BJ (cell line): ENCODE data around the gene ANGEL2. TPM values are rescaled to one million over a fixed set of nuclear protein-coding genes. Genes with fewer than 3 reads are reported as not detected.

Experiments
- CTCF ChIA-PET: fragments of 350-600 bp; formaldehyde crosslinking; extraction: SDS; loops from one replicate; lab custom pipeline; 2021; ENCODE audit warnings: antibody characterized with exemption, inconsistent platforms; lab: Yijun Ruan, JAX
- POLR2A ChIA-PET: fragments of 300-600 bp; sonication (Branson Sonifier 250); formaldehyde crosslinking; extraction: SDS; loops from one replicate; lab custom pipeline; 2021; ENCODE audit warnings: antibody characterized with exemption; lab: Charles Lee
- DNase-seq: peaks from one replicate; pipeline ENCODE4 v3.0.0-alpha.2; 2011; ENCODE audit warnings: low read depth
- H3K27me3 ChIP-seq: 2 replicates; pipeline ENCODE4 v1.6.0; 2011; ENCODE audit warnings: low read length; ENCODE audit not compliant: control insufficient read depth, insufficient read depth
- H3K36me3 ChIP-seq: 2 replicates; pipeline ENCODE4 v1.5.1; 2011; ENCODE audit warnings: low read length; ENCODE audit not compliant: control insufficient read depth, insufficient read depth
- H3K4me3 ChIP-seq: 2 replicates; pipeline ENCODE4 v1.5.1; 2011; ENCODE audit warnings: low read depth, mild to moderate bottlenecking, control low read depth, low read length
- CTCF ChIP-seq: IDR thresholded peaks from 2 replicates; pipeline ENCODE4 v1.5.1; 2011; ENCODE audit warnings: low read depth, mild to moderate bottlenecking, control low read depth, inconsistent platforms, low read length, moderate library complexity; ENCODE audit not compliant: insufficient read depth
- polyA plus RNA-seq: library from polyadenylated mRNA; depleted of rRNA; stranded (reverse); fragments of >200 nt; gene quantifications from 2 replicates; pipeline ENCODE4 v1.2.3, GENCODE V29; 2011

ANGEL2 gene
- polyA plus RNA-seq, 1 experiment, result 13.3 TPM

- POLR2A ChIA-PET, result interaction anchor here (0.5 kb wide), 1 partner anchor 275 kb away, joined by 3 read pairs; no protein-coding TSS in a partner anchor
These were observed 25.4 kb downstream of the ANGEL2 start for GRCh38 chr1:212990276-212990675.

GRCh38 chr1:212987702-212988322 is 27.9 kb downstream of the ANGEL2 start:
- no peaks in the 10 kb centered on the region for H3K36me3 ChIP-seq
- peaks cover 1% of the 10 kb centered on the region for H3K27me3 ChIP-seq
- TF ChIP-seq CTCF, result no peak
- no peak overlapping the region for H3K4me3 ChIP-seq
- ChIA-PET POLR2A (no interaction called here), CTCF (interaction anchor here (0.6 kb wide), 1 partner anchor 63 kb away, joined by 3 read pairs; no protein-coding TSS in a partner anchor)
- DNase-seq, result peak; percentile 16

More at GRCh38 chr1:212990276-212990675, 25.4 kb downstream of the ANGEL2 start:
- Histone ChIP-seq H3K27me3 (no peaks in the 10 kb centered on the region), H3K4me3 (no peak overlapping the region), H3K36me3 (no peaks in the 10 kb centered on the region)
- TF ChIP-seq CTCF, result no peak
- CTCF ChIA-PET, result interaction anchor here (0.6 kb wide), 2 partner anchors 199 to 274 kb away, joined by 3 to 4 read pairs; no protein-coding TSS in a partner anchor
- DNase-seq, result no peak

- Histone ChIP-seq H3K4me3 (no peak overlapping the region), H3K27me3 (peaks cover 1% of the 10 kb centered on the region), H3K36me3 (no peaks in the 10 kb centered on the region)
- DNase-seq, result no peak
- POLR2A ChIA-PET, result interaction anchor here (0.6 kb wide), 1 partner anchor 150 kb away, joined by 4 read pairs; no protein-coding TSS in a partner anchor
- TF ChIP-seq CTCF, result no peak
- CTCF ChIA-PET, result interaction anchor here (0.8 to 4.1 kb wide), 3 partner anchors 8 to 19 kb away, joined by 3 to 22 read pairs (median 3); no protein-coding TSS in a partner anchor
These were observed 29.1 kb downstream of the ANGEL2 start for GRCh38 chr1:212986551-212986950.

- TF ChIP-seq CTCF, result no peak
- POLR2A ChIA-PET, result no interaction called here
- CTCF ChIA-PET, result interaction anchor here (2.3 to 4.1 kb wide), 2 partner anchors 10 to 17 kb away, joined by 13 to 22 read pairs; no protein-coding TSS in a partner anchor
These were observed 31.0 kb downstream of the ANGEL2 start for GRCh38 chr1:212984522-212985291.

GRCh38 chr1:212983482-212983881 is 32.2 kb downstream of the ANGEL2 start:
- Histone ChIP-seq H3K27me3 (peaks cover 1% of the 10 kb centered on the region), H3K36me3 (no peaks in the 10 kb centered on the region), H3K4me3 (no peak overlapping the region)
- POLR2A ChIA-PET, result no interaction called here
- CTCF ChIA-PET, result interaction anchor here (2.3 to 4.1 kb wide), 2 partner anchors 11 to 16 kb away, joined by 13 to 22 read pairs; no protein-coding TSS in a partner anchor
- DNase-seq, result no peak
- TF ChIP-seq CTCF, result no peak

More at GRCh38 chr1:212984522-212985291, 31.0 kb downstream of the ANGEL2 start:
- no peaks in the 10 kb centered on the region for H3K36me3 ChIP-seq
- DNase-seq, result no peak
- no peak overlapping the region for H3K4me3 ChIP-seq
- peaks cover 1% of the 10 kb centered on the region for H3K27me3 ChIP-seq
